GM06990 (cell line): ENCODE results near the gene NDUFV2.

Source experiments
- DNase-seq: peaks from one replicate; pipeline ENCODE4 v3.0.0-alpha.2; 2011; ENCODE audit not compliant: insufficient read length; ENCODE audit errors: extremely low read depth
- H3K27me3 ChIP-seq: replicated peaks from 2 replicates; pipeline ENCODE4 v1.6.0; 2011; ENCODE audit warnings: low read length; ENCODE audit not compliant: control insufficient read depth, insufficient read depth
- H3K36me3 ChIP-seq: 2 replicates; pipeline ENCODE4 v1.5.1; 2011; ENCODE audit warnings: low read length; ENCODE audit not compliant: control insufficient read depth, insufficient read depth
- H3K4me3 ChIP-seq: replicated peaks from 2 replicates; pipeline ENCODE4 v1.5.1; 2011; ENCODE audit warnings: low read depth, mild to moderate bottlenecking, control low read depth, low read length
- CTCF ChIP-seq: IDR thresholded peaks from 2 replicates; pipeline ENCODE4 v1.5.1; 2011; ENCODE audit warnings: low read length, control low read depth, mild to moderate bottlenecking, inconsistent platforms; ENCODE audit not compliant: insufficient read depth, poor library complexity, severe bottlenecking

NDUFV2 gene

GRCh38 chr18:9068346-9068745 lies 34.2 kb upstream of the NDUFV2 start:
- no peaks in the 10 kb centered on the region for H3K27me3 ChIP-seq
- H3K4me3 ChIP-seq, result no peak overlapping the region
- no peak for DNase-seq
- TF ChIP-seq CTCF, result no peak
- H3K36me3 ChIP-seq, result no peaks in the 10 kb centered on the region

DNA sequence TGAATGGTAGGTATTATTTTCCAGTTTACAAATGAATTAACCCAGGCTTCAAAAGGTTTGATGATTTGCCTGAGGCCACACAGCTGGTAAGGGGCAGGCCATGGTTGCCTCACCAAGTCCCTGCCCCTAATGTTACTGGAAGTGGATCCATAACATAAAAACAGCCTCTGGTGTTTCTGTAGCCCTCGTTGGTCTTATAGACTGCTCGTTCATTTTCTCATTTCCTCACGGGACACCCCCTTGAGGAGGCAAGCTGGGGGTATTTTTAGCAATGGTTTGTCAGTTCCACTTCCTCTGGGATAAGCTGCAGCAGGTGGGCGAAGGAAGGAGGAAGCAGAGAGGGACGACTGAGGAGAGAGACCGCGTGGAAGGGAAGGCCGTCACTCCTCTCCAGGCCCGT lies 32.9 kb upstream of the NDUFV2 start:
- Histone ChIP-seq H3K36me3 (no peaks in the 10 kb centered on the region), H3K4me3 (no peak overlapping the region; the same call in none of the 2 replicates), H3K27me3 (no peaks in the 10 kb centered on the region)
- DNase-seq, result peak; percentile 61
- no peak for TF ChIP-seq CTCF

GRCh38 chr18:9070212-9070611 lies 32.3 kb upstream of the NDUFV2 start:
- Histone ChIP-seq H3K36me3 (no peaks in the 10 kb centered on the region), H3K27me3 (no peaks in the 10 kb centered on the region), H3K4me3 (no peak overlapping the region)
- DNase-seq, result no peak
- TF ChIP-seq CTCF, result no peak

DNA sequence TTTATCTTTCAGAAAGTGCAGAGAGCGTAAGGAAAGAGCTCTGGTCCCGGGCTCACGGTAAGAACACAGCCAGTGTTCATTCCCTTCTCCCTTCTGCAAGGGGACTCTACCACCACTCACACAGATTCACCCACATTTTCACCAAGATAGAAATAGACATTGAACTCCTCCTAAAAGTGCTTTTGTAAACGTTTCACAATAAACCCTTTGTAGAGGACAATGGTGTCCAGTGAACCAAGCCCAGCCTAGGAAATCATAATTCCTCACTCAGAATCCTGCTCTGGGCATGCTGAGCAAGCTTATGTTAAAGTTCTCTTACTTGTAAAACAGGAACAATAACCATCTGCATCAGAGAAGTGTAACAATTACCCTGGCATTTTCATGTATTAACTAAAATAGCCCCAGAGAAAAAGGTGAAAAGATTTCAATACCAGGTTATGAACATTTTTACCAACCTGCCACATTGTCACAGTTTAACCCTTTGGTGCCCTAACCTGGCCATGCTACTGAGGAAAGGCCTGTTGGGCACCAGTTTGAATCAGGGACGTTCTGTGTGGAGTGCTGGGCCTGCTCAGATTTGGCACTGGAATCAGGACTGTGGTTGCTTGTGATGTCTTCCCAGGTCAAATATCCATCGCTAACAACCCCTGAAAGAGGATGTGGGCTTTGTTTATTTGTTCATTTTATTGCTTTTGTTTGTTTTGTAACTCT lies 22.5 kb upstream of the NDUFV2 start:
- no peak for TF ChIP-seq CTCF
- no peak for DNase-seq
- H3K36me3 ChIP-seq, result no peaks in the 10 kb centered on the region

GRCh38 chr18:9081940-9082339 lies 20.6 kb upstream of the NDUFV2 start:
- no peak for TF ChIP-seq CTCF
- DNase-seq, result no peak
- H3K4me3 ChIP-seq, result no peak overlapping the region
- H3K36me3 ChIP-seq, result no peaks in the 10 kb centered on the region
- no peaks in the 10 kb centered on the region for H3K27me3 ChIP-seq

More for the DNA sequence above, 22.5 kb upstream of the NDUFV2 start:
- Histone ChIP-seq H3K27me3 (no peaks in the 10 kb centered on the region), H3K4me3 (no peak overlapping the region)
